ENCODE results near the gene C17orf100.

- TF ChIP-seq ZFX (CRISPR knock-in tag; IDR thresholded peaks at IDR 0.05; ENCODE audit: low read depth) (no peak), HMG20B (CRISPR knock-in tag; conservative IDR thresholded peaks at IDR 0.05) (no peak), E2F2 (CRISPR knock-in tag; IDR thresholded peaks at IDR 0.05; ENCODE audit: borderline replicate concordance) (no peak), NFRKB (IDR thresholded peaks at IDR 0.05) (no peak)
These were observed 43.5 kb downstream of the C17orf100 start for GRCh38 chr17:6695051-6695450.
